Kidney epithelial cell (primary cell): Measurements from ENCODE around the gene GAPDHS. TPM values are rescaled to one million over a fixed set of nuclear protein-coding genes. Genes with fewer than 3 reads are reported as not detected.

Experiments used
- DNase-seq: peaks from one replicate; pipeline ENCODE4 v3.0.0-alpha.2; 2010; ENCODE audit warnings: low read depth
- H3K27me3 ChIP-seq: 2 replicates; pipeline ENCODE4 v1.6.0; 2011; ENCODE audit warnings: low read length; ENCODE audit not compliant: control insufficient read depth, insufficient read depth
- H3K36me3 ChIP-seq: 2 replicates; pipeline ENCODE4 v1.5.1; 2011; ENCODE audit warnings: low read length; ENCODE audit not compliant: control insufficient read depth, insufficient read depth
- H3K4me3 ChIP-seq: 2 replicates; pipeline ENCODE4 v1.5.1; 2011; ENCODE audit warnings: low read depth, mild to moderate bottlenecking, control low read depth, low read length
- CTCF ChIP-seq: IDR thresholded peaks from 2 replicates; pipeline ENCODE4 v1.5.1; 2011; ENCODE audit warnings: mild to moderate bottlenecking, moderate library complexity, low read length, control low read depth, inconsistent platforms; ENCODE audit not compliant: insufficient read depth, poor library complexity, severe bottlenecking
- total RNA-seq: library from RNA; depleted of rRNA; stranded (reverse); fragments of >200 nt; gene quantifications from 2 replicates; pipeline ENCODE4 v1.2.3, GENCODE V29; 2015

GAPDHS gene
- total RNA-seq, 1 donor from 2014 or later = not detected

DNA sequence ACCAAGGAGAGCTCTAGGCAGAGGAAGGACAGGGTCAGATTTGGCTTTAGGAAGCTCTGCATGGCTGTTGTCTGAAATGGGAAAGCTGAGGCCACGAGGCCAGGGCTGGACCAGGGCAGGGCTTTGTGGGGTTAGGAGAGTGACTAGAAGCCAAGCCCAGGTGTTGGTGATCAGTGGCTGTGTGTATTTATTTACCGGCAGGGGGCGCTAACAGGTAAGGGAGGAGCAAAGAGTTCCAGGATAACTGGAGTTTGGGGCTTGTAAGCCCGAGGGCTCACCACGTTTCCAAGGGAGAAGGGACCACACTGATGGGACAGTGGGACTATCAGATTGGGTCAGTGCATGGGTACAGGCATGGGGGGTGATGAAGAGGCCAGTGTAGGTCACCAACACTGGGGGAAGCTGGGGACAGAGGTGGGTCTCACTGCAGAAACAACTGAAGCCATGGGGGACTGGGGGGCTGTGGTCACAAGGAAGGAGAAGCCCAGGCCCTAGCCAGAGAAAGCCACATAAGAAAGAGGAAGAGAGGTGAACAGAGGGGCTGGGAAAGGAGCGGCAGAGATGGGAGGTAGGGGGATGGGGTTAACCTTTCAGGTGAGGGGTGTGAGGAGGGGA is 16.0 kb downstream of the GAPDHS start:
- Histone ChIP-seq H3K27me3 (no peaks in the 10 kb centered on the region), H3K36me3 (peaks cover 3% of the 10 kb centered on the region), H3K4me3 (no peak overlapping the region)
- TF ChIP-seq CTCF = peak; percentile 66
- no peak for DNase-seq

DNA sequence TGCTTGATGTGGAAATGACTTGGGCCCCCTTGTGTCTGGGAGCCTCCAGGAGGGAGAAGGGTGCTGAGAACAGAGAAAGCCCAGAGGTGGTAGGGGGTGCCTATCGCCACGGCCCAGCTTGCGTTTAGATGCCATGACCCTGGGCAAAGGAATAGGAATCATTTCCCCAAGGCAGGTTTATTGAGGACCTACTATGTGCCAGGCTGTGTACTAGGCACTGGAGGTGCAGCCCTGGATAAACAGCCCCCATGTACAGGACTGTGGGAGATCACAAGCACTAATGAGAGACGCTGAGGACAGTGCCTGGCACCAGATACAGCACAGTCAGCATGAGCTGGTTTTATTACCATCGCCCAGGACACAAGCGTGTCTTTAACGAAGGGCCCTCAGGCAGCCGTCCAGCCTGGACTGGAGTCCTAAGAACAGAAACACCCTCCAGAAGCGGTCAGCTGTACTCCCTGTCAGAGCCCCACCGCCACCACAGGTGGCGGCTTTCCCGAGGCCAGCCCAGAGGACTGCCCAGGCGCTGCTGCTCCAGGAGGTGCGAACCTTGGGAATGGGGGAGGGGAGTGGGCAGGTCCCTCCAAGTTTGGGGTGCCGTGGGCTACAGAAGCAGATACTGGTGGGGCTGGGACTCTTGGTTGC is 16.7 kb downstream of the GAPDHS start:
- TF ChIP-seq CTCF = no peak
- peaks cover 2% of the 10 kb centered on the region for H3K27me3 ChIP-seq
- H3K4me3 ChIP-seq = no peak overlapping the region
- peaks cover 3% of the 10 kb centered on the region for H3K36me3 ChIP-seq
- no peak for DNase-seq

GRCh38 chr19:35551091-35551810 is 18.0 kb downstream of the GAPDHS start:
- Histone ChIP-seq H3K4me3 (no peak overlapping the region), H3K36me3 (peaks cover 3% of the 10 kb centered on the region), H3K27me3 (peaks cover 7% of the 10 kb centered on the region)
- no peak for TF ChIP-seq CTCF
- no peak for DNase-seq

- DNase-seq = no peak
- no peak for TF ChIP-seq CTCF
- no peak overlapping the region for H3K4me3 ChIP-seq
- H3K27me3 ChIP-seq = peaks cover 11% of the 10 kb centered on the region
- H3K36me3 ChIP-seq = peaks cover 3% of the 10 kb centered on the region
These were observed 19.5 kb downstream of the GAPDHS start for GRCh38 chr19:35552534-35553384.

- TF ChIP-seq CTCF = no peak
- Histone ChIP-seq H3K36me3 (peaks cover 3% of the 10 kb centered on the region), H3K27me3 (peaks cover 18% of the 10 kb centered on the region), H3K4me3 (no peak overlapping the region)
- DNase-seq = no peak
These were observed 20.2 kb downstream of the GAPDHS start for GRCh38 chr19:35553385-35554000.
